Measurements from ENCODE around the gene DOC2A.

DNA sequence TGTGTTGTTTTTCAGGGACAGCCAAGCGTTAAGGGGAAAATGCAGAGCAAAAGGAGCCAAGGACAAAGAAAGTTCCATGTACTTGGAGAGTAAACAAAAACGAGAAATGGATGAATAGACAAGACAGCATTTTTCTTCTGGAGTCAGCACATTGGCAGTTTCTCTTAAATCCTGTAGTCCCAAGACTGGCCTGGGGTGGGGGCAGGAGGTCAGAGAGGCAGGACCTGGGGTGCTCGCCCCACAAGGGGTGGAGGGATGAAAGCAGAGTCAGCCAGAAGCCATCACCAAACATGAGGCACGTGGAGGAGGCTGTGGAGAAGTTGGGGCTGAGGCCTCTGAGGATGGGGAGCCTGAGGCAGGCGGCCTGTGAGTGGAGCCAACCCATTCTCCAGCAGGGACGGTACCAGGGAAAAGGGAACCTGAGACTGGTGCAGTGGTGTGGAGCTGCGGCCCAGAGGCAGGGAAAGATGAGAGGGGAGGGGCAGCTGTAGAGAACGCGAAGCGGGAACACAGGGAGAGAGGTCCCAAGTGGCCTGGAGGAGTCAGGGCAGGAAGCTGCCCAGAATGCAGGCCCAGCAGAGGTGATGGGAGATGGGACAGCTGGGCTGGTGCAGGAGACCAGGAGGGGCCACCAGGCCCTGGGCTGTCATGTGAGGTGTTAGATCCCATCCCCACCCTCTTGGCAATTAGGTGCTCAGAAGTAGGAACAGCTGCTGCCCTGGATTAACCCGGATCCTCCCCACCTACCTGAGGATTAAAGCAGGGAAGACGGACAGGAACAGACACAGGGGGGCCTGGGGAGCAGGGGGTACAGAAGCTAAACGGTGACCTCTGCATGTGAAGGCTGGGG lies 17.0 kb upstream of the DOC2A start:
- TF ChIP-seq, protein P1, sequence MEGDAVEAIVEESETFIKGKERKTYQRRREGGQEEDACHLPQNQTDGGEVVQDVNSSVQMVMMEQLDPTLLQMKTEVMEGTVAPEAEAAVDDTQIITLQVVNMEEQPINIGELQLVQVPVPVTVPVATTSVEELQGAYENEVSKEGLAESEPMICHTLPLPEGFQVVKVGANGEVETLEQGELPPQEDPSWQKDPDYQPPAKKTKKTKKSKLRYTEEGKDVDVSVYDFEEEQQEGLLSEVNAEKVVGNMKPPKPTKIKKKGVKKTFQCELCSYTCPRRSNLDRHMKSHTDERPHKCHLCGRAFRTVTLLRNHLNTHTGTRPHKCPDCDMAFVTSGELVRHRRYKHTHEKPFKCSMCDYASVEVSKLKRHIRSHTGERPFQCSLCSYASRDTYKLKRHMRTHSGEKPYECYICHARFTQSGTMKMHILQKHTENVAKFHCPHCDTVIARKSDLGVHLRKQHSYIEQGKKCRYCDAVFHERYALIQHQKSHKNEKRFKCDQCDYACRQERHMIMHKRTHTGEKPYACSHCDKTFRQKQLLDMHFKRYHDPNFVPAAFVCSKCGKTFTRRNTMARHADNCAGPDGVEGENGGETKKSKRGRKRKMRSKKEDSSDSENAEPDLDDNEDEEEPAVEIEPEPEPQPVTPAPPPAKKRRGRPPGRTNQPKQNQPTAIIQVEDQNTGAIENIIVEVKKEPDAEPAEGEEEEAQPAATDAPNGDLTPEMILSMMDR (IDR thresholded peaks at IDR 0.05): no peak
- no peak for TF ChIP-seq POLR2AphosphoS5 (IDR thresholded peaks at IDR 0.05; ENCODE audit: insufficient read depth in 1 of 2, low read depth in 1 of 2)
